Hepatocyte (in vitro differentiated cells): ENCODE measurements around the gene TRIM4. TPM values are rescaled to one million over a fixed set of nuclear protein-coding genes. Genes with fewer than 3 reads are reported as not detected.

ENCODE experiments used
- DNase-seq: peaks from one replicate; pipeline ENCODE4 v3.0.0-alpha.2; 2016; ENCODE audit warnings: low spot score
- H2AFZ ChIP-seq: fragments of 200-600 bp; sonication (generic); 2 replicates; pipeline ENCODE4 v1.6.0; 2016; ENCODE audit warnings: antibody characterized with exemption, mild to moderate bottlenecking
- H3K27ac ChIP-seq: fragments of 200-600 bp; sonication (generic); 2 replicates; pipeline ENCODE4 v1.5.1; 2016; ENCODE audit warnings: mild to moderate bottlenecking
- H3K27me3 ChIP-seq: fragments of 200-600 bp; sonication (generic); 2 replicates; pipeline ENCODE4 v1.6.1; 2016
- H3K36me3 ChIP-seq: fragments of 200-600 bp; sonication (generic); replicated peaks from 2 replicates; pipeline ENCODE4 v1.5.1; 2016; ENCODE audit warnings: low read depth; ENCODE audit not compliant: insufficient read depth
- H3K4me1 ChIP-seq: fragments of 200-600 bp; sonication (generic); 2 replicates; pipeline ENCODE4 v1.5.1; 2016; ENCODE audit warnings: mild to moderate bottlenecking, moderate library complexity; ENCODE audit not compliant: insufficient read depth
- H3K4me2 ChIP-seq: fragments of 200-600 bp; sonication (generic); 2 replicates; pipeline ENCODE4 v1.6.0; 2016
- H3K4me3 ChIP-seq: fragments of 200-600 bp; sonication (generic); 2 replicates; pipeline ENCODE4 v1.5.1; 2016; ENCODE audit warnings: mild to moderate bottlenecking
- H3K79me2 ChIP-seq: fragments of 200-600 bp; sonication (generic); 2 replicates; pipeline ENCODE4 v1.6.0; 2017; ENCODE audit warnings: mild to moderate bottlenecking
- H3K9me2 ChIP-seq: fragments of 200-600 bp; sonication (generic); replicated peaks from 2 replicates; pipeline ENCODE4 v1.6.0; 2017; ENCODE audit warnings: mild to moderate bottlenecking; ENCODE audit not compliant: insufficient read depth
- H3K9me3 ChIP-seq: fragments of 200-600 bp; sonication (generic); 2 replicates; pipeline ENCODE4 v1.5.1; 2016; ENCODE audit warnings: low read depth, mild to moderate bottlenecking
- H4K20me1 ChIP-seq: fragments of 200-600 bp; sonication (generic); 2 replicates; pipeline ENCODE4 v1.6.0; 2016; ENCODE audit warnings: mild to moderate bottlenecking; ENCODE audit not compliant: insufficient read depth, poor library complexity, severe bottlenecking
- EZH2 ChIP-seq: fragments of 200-600 bp; sonication (generic); IDR thresholded peaks from 2 replicates; pipeline ENCODE4 v1.6.1; 2016; ENCODE audit warnings: antibody characterized with exemption, mild to moderate bottlenecking, borderline replicate concordance
- EZH2phosphoT487 ChIP-seq: fragments of 200-600 bp; sonication (generic); IDR thresholded peaks from one replicate; pipeline ENCODE4 v1.6.1; 2018; ENCODE audit warnings: antibody characterized with exemption, mild to moderate bottlenecking, low read depth, moderate library complexity; ENCODE audit not compliant: unreplicated experiment, severe bottlenecking
- WGBS: methylation state at CpG from one replicate; pipeline ENCODE4 v1.1.6; 2016; ENCODE audit warnings: low lambda C conversion rate; ENCODE audit errors: missing lambda C conversion rate; 5-methylcytosine and 5-hydroxymethylcytosine counted together
- polyA plus RNA-seq: library from polyadenylated mRNA; unstranded; fragments of >200 nt; fragmentation: Nextera tagmentation; extraction: Ambion mirVana; gene quantifications from 2 replicates; pipeline ENCODE4 v1.2.1, GENCODE V29; 2016
- total RNA-seq: library from RNA; depleted of rRNA; stranded (reverse); fragments of >200 nt; gene quantifications from 2 replicates; pipeline ENCODE4 v1.2.3, GENCODE V29; 2014
- TF ChIP-seq, protein P1 (sequence below): fragments of 200-600 bp; sonication (generic); IDR thresholded peaks from 2 replicates; pipeline ENCODE4 v1.5.1; 2016; ENCODE audit warnings: antibody characterized with exemption, mild to moderate bottlenecking; ENCODE audit not compliant: poor library complexity

TRIM4 gene
- total and polyA plus RNA-seq, 2 experiments from 2014 or later: 1.5 to 2.7 TPM

DNA sequence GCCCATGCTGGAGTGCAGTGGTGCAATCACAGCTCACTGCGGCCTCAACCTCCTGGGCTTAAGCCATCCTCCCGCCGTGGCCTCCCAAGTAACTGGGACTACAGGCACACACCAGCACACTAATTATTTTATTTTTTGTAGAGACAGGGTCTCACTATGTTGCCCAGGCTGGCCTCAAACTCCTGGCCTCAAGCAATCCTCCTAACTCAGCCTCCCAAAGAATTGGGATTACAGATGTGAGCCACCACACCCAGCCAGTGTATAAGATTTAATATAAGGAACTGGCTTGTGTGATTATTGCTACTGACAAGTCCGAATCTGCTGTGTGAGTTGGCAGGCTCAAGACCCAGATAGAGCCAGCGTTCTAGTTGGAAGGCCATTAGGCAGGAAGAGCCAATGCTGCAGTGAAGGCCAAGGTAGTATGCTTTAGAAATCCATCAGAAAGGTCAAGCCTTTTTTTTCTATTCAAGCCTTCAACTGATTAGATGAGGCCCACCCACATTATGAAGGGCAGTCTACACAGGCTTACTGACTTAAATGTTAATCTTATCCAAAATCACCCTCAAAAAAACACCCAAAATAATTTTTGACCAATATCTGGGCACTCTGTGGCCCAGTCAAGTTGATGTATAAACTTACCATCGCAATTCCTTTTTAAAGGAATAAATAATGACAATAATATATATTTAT, 19.4 kb downstream of the TRIM4 start:
- Histone ChIP-seq H3K4me1 (peaks cover 3% of the 10 kb centered on the region), H3K27me3 (no peaks in the 10 kb centered on the region), H3K4me3 (no peak overlapping the region), H3K9me2 (no peaks in the 10 kb centered on the region), H3K4me2 (no peak overlapping the region), H3K9me3 (no peaks in the 10 kb centered on the region), H3K27ac (no peak overlapping the region), H4K20me1 (no peaks in the 10 kb centered on the region), H3K36me3 (no peaks in the 10 kb centered on the region), H2AFZ (no peak overlapping the region), H3K79me2 (no peaks in the 10 kb centered on the region)
- no peak for DNase-seq
- WGBS: 98% methylated on average over 6 of the region's 6 CpGs
- TF ChIP-seq EZH2phosphoT487: no peak
- TF ChIP-seq, protein P1, sequence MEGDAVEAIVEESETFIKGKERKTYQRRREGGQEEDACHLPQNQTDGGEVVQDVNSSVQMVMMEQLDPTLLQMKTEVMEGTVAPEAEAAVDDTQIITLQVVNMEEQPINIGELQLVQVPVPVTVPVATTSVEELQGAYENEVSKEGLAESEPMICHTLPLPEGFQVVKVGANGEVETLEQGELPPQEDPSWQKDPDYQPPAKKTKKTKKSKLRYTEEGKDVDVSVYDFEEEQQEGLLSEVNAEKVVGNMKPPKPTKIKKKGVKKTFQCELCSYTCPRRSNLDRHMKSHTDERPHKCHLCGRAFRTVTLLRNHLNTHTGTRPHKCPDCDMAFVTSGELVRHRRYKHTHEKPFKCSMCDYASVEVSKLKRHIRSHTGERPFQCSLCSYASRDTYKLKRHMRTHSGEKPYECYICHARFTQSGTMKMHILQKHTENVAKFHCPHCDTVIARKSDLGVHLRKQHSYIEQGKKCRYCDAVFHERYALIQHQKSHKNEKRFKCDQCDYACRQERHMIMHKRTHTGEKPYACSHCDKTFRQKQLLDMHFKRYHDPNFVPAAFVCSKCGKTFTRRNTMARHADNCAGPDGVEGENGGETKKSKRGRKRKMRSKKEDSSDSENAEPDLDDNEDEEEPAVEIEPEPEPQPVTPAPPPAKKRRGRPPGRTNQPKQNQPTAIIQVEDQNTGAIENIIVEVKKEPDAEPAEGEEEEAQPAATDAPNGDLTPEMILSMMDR: no peak
- no peak for TF ChIP-seq EZH2

DNA sequence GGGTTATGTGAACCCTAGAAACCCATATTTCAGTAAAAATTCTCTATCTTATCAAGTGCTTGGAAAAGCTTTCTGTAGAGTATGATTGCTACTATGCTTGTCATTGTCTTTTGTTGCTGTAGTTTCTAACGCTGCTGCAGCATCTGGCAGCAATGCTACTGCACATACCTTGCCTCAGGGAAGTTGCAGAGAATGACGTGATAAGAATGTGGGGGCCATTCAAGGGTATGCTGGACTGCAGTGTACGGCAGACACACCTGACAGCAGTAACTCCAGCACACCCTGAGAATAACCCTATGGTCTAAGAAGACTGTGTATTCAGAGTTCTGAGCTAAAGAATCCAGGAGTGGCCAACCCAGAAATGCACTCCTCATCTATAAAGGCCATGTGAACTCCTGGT, 20.5 kb downstream of the TRIM4 start:
- H3K36me3 ChIP-seq: no peaks in the 10 kb centered on the region
- DNase-seq: no peak
- H3K4me2 ChIP-seq: no peak overlapping the region
- H4K20me1 ChIP-seq: no peaks in the 10 kb centered on the region
- peaks cover 3% of the 10 kb centered on the region for H3K4me1 ChIP-seq
- H3K27me3 ChIP-seq: no peaks in the 10 kb centered on the region
- no peaks in the 10 kb centered on the region for H3K9me2 ChIP-seq
- H3K4me3 ChIP-seq: no peak overlapping the region
- no peaks in the 10 kb centered on the region for H3K9me3 ChIP-seq
- TF ChIP-seq EZH2: no peak
- no peak for TF ChIP-seq EZH2phosphoT487
- TF ChIP-seq, protein P1: no peak
- H3K79me2 ChIP-seq: no peaks in the 10 kb centered on the region
- WGBS: 36% methylated on average over 3 of the region's 3 CpGs
- H2AFZ ChIP-seq: no peak overlapping the region
- H3K27ac ChIP-seq: peak overlapping the region; percentile 34

DNA sequence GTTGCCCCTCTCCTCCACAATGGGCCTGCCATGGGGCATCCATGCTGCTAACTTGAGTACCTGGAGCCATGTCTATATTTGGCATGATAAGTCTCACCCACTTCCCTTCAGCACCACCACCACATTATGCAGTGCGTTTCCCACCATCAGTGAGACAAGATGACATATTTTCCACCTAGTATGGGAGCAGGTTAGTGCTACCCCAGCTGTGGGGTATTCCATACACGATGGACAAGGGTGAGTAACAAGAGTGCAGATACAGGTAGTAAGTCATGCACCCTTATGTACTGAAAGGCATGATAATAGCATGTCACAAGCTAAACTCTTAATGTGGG, 21.3 kb downstream of the TRIM4 start:
- no peaks in the 10 kb centered on the region for H3K9me2 ChIP-seq
- no peak for DNase-seq
- H3K4me1 ChIP-seq: peaks cover 3% of the 10 kb centered on the region
- no peaks in the 10 kb centered on the region for H3K27me3 ChIP-seq
- no peaks in the 10 kb centered on the region for H3K36me3 ChIP-seq
- H2AFZ ChIP-seq: no peak overlapping the region
- TF ChIP-seq, protein P1: no peak
- TF ChIP-seq EZH2phosphoT487 (no peak), EZH2 (no peak)
- no peak overlapping the region for H3K4me2 ChIP-seq
- H3K4me3 ChIP-seq: no peak overlapping the region
- H4K20me1 ChIP-seq: no peaks in the 10 kb centered on the region
- no peaks in the 10 kb centered on the region for H3K79me2 ChIP-seq
- H3K9me3 ChIP-seq: no peaks in the 10 kb centered on the region
- no peak overlapping the region for H3K27ac ChIP-seq
- WGBS: 88% methylated on average over 2 of the region's 2 CpGs
